NCI-H2196 treated with DMSO at 0.1 percent for 48 hours (cell line): Measurements from ENCODE around the gene OPN1SW.

Experiments used
- DNase-seq: peaks from one replicate; lab custom pipeline; 2025; ENCODE audit not compliant: unreplicated experiment; lab: John Stamatoyannopoulos, UW

The OPN1SW gene

GRCh38 chr7:128763541-128763940 lies 12.1 kb downstream of the OPN1SW start:
- DNase-seq: no peak

- no peak for DNase-seq
Observed at GRCh38 chr7:128759242-128759641, 16.4 kb downstream of the OPN1SW start.

DNA sequence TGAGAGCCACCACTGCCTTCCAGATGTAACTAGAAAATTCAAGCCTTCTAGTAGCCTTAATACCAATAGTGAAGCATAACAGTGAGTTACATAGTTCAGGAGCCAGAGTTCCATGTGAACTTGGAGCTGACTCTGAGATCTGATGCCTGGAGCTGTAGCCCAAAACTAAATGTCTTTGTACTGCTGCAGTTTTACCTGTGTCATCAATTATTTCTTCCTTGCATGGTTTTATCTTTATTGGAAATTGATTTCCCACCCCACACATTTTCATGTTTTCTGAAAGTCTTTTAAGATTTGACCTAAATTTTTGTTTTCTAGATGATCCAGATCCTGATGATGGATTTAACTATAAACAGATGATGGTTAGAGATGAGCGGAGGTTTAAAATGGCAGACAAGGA lies 17.0 kb downstream of the OPN1SW start:
- DNase-seq: no peak

DNA sequence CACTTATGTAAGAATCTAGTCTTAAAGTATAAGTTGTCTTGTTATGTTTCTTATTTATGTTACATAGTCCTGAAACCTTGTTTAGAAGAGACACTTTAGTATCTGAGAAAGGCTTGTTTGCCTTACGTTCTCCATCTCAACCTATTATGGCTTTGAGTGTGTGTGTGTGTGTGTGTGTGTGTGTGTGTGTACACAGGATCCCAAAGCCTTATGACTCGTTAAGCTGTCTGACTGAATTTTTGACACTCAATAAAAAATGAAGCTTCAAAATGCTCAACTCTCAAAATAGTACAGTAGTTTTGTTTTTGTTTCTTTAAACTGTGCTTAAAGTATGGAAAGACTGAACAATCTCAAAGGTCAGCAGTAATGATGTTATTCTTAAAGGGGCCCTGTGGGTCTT lies 18.4 kb downstream of the OPN1SW start:
- no peak for DNase-seq

- no peak for DNase-seq
Observed at GRCh38 chr7:128755819-128756476, 19.6 kb downstream of the OPN1SW start.

- no peak for DNase-seq
Observed at GRCh38 chr7:128755075-128755818, 20.3 kb downstream of the OPN1SW start.

DNA sequence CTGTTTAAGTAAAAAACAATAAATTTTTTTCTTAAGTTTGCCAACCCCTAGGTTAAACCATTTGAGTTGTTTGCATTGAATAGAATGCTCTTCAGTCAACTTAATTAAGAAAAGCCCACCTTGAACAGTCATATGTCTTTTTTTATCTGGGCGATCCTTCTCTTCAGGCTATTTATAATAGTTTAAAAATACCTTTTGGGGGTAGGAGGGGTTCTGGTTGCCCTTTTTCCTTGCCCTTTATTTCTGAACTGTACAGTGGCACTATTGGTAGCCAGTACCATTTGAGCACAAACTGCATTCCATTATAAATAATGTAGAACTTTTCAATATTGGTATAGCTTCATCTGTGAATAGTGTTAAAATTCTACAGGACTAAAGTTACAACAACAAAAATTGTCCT lies 23.3 kb downstream of the OPN1SW start:
- DNase-seq: no peak

GRCh38 chr7:128747327-128748079 lies 28.1 kb downstream of the OPN1SW start:
- DNase-seq: no peak

DNA sequence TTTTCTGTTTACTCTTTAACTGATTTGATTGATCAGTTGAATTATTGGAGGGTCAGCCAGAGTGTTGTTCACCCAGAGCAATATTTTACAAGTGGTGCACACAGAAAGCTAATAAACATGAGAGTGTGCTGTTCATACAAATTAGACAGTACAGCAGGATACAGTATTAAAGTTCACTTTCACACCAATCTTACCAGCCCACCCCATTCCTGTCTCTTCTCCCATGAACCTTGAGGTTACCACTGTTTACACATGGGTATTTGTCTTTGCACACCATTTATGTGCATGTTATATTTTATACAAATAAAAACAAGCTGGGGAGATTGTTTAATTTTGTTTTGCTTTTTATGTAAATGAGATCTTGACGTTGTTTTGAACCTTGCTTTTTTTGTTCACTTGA lies 29.9 kb downstream of the OPN1SW start:
- no peak for DNase-seq

- DNase-seq: no peak
Observed at GRCh38 chr7:128744366-128744905, 31.2 kb downstream of the OPN1SW start.

DNA sequence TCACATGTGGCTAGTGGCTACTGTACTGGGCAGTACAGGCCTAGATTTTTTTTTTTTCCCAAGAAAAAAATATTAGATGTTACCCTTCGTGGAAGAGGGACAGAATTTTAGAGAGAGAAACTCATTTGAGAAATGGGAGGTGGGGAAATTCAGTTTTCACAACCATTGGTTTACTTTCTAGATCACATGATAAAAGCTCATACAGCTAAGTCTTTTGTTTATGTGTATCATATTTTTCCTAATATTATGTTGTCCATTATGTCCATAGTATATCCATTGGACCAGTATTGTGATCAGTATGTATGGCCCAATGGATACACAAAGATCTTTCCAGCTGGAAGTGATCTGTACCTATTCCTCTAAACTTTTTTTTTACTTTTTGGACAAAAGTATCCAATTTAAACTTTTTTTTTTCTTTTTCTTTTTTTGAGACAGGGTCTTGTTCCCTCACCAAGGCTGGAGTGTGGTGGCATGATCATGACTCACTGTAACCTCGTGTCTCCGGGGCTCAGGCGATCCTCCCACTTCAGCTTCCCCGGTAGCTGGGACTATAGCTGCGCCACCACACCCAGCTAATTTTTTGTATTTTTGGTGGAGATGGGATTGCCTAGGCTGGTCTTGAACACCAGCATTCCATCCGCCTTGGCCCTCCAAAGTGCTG lies 32.4 kb downstream of the OPN1SW start:
- no peak for DNase-seq

- no peak for DNase-seq
Observed at GRCh38 chr7:128742206-128742605, 33.4 kb downstream of the OPN1SW start.

DNA sequence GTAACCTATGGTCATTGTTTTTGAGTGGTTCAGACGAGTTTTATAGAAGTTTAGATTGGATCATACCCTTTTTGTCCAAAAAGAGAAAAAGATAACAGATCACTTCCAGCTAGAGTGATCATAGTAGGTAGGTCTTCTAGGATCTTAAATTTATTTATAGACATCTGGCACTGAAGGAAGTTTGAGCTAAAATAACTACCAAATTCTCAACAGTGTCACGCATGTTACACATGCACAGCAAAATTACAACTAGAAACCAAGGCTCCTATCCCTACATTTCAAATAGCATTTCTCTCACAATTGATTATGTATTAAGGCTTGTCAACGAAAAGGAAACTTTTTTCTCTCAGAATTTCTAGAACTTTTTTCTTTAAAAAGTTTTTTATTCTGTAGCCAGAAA lies 34.1 kb downstream of the OPN1SW start:
- no peak for DNase-seq

GRCh38 chr7:128740996-128741395 lies 34.6 kb downstream of the OPN1SW start:
- no peak for DNase-seq

GRCh38 chr7:128739990-128740682 lies 35.5 kb downstream of the OPN1SW start:
- no peak for DNase-seq

- peak; percentile 89 for DNase-seq
Observed at GRCh38 chr7:128739048-128739962, 36.3 kb downstream of the OPN1SW start, which contains the start of gene CALU. CALU (plus strand) TSS chr7:128739359; CDS start chr7:128748584, 9,225 bp downstream.

- no peak for DNase-seq
Observed at GRCh38 chr7:128738570-128739047, 37.0 kb downstream of the OPN1SW start.

- DNase-seq: no peak
Observed at GRCh38 chr7:128737867-128738385, 37.7 kb downstream of the OPN1SW start.

DNA sequence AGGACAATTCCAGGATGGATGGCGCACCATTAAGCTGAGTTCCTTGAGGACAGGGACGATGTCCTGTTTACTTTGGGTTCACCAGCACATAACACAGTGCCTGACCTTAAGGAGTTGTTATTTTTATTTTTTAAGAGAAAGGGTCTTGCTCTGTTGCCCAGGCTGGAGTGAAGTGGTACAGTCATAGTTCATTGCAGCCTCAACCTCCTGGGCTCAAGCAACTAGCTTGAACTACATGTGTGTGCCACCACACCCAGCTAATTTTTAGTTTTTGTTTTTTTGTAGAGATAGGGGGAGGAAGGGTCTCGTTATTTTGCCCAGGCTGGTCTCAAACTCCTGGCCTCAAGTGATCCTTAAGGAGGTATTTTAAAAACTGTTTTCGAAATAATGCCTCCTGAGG lies 38.2 kb downstream of the OPN1SW start:
- DNase-seq: no peak
